ENCODE results near the gene KRT79. TPM values are rescaled to one million over a fixed set of nuclear protein-coding genes. Genes with fewer than 3 reads are reported as not detected.

Gene KRT79
- total and polyA plus RNA-seq, 9 of the 15 experiments (the other 6 are each of a cell fraction or from before 2014, with no cell fraction given) = 0.03 to 2.3 (median 0.23) TPM; not detected in 2

DNA sequence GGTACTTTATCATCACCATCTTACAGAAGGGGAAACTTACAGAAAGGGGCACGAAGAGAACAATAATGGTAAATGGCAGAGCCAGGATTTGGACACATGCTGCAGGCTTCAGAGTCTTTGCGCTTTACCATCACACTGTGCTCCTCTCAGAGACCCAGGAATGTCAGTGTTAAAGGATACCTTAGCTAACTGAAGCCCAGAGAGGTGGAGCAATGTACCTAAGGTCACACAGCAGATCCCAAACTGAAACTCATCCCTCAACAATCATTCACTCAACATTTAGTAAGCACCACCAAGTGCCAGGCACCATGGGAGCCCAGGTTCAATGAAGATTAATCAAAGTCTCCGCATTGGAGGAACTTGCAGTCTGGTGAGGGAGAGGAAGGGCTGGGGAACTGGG, 22.7 kb upstream of the KRT79 start:
- in situ Hi-C loops (cut with MboI) = no loop called here
- no peak overlapping the region for H3K4me2 ChIP-seq (ENCODE audit: insufficient read depth, low read length)
- H3K27me3 ChIP-seq (ENCODE audit: control insufficient read depth in 2 of 2, insufficient read depth in 2 of 2, low read length in 2 of 2) = peaks cover 0 to 34% of the 10 kb centered on the region in 2 experiments; a peak in 3 of 5 replicates
- TF ChIP-seq BCOR (IDR thresholded peaks at IDR 0.05) (peak; percentile 72), FOXO4 (CRISPR knock-in tag; IDR thresholded peaks at IDR 0.05) (no peak), NR3C1 (CRISPR knock-in tag; IDR thresholded peaks at IDR 0.05) (no peak), RBM25 (IDR thresholded peaks at IDR 0.05; ENCODE audit: low read depth, low read length, severe bottlenecking) (peak; percentile 75), GTF2E2 (tag; IDR thresholded peaks at IDR 0.05) (no peak), KDM1A (IDR thresholded peaks at IDR 0.05) (0 out of 4 replicates have a peak, but pooled peaks of 1 of the 2 experiments have one; percentile 15), MITF (IDR thresholded peaks at IDR 0.05) (no peak), NCOA1 (IDR thresholded peaks at IDR 0.05; ENCODE audit: low read depth) (no peak), NFRKB (IDR thresholded peaks at IDR 0.05; ENCODE audit: low read depth) (no peak), NFE2L1 (tag; IDR thresholded peaks at IDR 0.05; ENCODE audit: borderline replicate concordance, low read depth) (no peak), ZFP36 (IDR thresholded peaks at IDR 0.05; ENCODE audit: low read depth, low read length, partially characterized antibody) (peak; percentile 78)
- TF ChIP-seq, protein P1, sequence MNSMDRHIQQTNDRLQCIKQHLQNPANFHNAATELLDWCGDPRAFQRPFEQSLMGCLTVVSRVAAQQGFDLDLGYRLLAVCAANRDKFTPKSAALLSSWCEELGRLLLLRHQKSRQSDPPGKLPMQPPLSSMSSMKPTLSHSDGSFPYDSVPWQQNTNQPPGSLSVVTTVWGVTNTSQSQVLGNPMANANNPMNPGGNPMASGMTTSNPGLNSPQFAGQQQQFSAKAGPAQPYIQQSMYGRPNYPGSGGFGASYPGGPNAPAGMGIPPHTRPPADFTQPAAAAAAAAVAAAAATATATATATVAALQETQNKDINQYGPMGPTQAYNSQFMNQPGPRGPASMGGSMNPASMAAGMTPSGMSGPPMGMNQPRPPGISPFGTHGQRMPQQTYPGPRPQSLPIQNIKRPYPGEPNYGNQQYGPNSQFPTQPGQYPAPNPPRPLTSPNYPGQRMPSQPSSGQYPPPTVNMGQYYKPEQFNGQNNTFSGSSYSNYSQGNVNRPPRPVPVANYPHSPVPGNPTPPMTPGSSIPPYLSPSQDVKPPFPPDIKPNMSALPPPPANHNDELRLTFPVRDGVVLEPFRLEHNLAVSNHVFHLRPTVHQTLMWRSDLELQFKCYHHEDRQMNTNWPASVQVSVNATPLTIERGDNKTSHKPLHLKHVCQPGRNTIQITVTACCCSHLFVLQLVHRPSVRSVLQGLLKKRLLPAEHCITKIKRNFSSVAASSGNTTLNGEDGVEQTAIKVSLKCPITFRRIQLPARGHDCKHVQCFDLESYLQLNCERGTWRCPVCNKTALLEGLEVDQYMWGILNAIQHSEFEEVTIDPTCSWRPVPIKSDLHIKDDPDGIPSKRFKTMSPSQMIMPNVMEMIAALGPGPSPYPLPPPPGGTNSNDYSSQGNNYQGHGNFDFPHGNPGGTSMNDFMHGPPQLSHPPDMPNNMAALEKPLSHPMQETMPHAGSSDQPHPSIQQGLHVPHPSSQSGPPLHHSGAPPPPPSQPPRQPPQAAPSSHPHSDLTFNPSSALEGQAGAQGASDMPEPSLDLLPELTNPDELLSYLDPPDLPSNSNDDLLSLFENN (IDR thresholded peaks at IDR 0.05; ENCODE audit: low read depth in 2 of 2, low read length in 2 of 2) = no peak
- H4K20me1 ChIP-seq (replicated peaks; ENCODE audit: control insufficient read depth, insufficient read depth, low read length) = peaks cover 2% of the 10 kb centered on the region; the same call in 1 of the 2 replicates
- H3K79me2 ChIP-seq (ENCODE audit: control insufficient read depth, insufficient read depth, low read length) = no peaks in the 10 kb centered on the region
- no peak overlapping the region for H3K27ac ChIP-seq (ENCODE audit: extremely low read depth, low read depth, low read length)
- intact Hi-C loops (cut with micrococcal nuclease) = no loop called here
- no peak overlapping the region for H2AFZ ChIP-seq (ENCODE audit: low read depth, low read length)
- no peaks in the 10 kb centered on the region for H3K9me1 ChIP-seq (ENCODE audit: control insufficient read depth, insufficient read depth, low read length)
- peak; percentile 73 for FAIRE-seq
- H3K9me3 ChIP-seq (replicated peaks; ENCODE audit: control insufficient read depth, insufficient read depth, low read depth, low read length) = no peaks in the 10 kb centered on the region
- ChIA-PET POLR2A (interaction anchor here (0.9 kb wide), 1 partner anchor 165 kb away, joined by 3 read pairs; no protein-coding TSS in a partner anchor), CTCF (ENCODE audit: low intra/inter-chr PET ratio) (no interaction called here)
- no peak for ATAC-seq
- WGBS (ENCODE audit: insufficient coverage, low coverage, missing lambda C conversion rate) = 10% methylated on average over 3 of the region's 3 CpGs
- H3K9ac ChIP-seq (ENCODE audit: insufficient read depth in 1 of 2, low read depth in 2 of 2, low read length in 2 of 2) = no peak overlapping the region
- no peak overlapping the region for H3K4me3 ChIP-seq
- no peaks in the 10 kb centered on the region for H3K36me3 ChIP-seq (ENCODE audit: control insufficient read depth, insufficient read depth, low read length)
- no peaks in the 10 kb centered on the region for H3K4me1 ChIP-seq (replicated peaks in 1 of 2; ENCODE audit: control insufficient read depth in 2 of 2, insufficient read depth in 2 of 2, low read length in 2 of 2)
- no TSS peak for BruUV-seq (replicated peaks)
- no peak for DNase-seq (ENCODE audit: extremely low read depth in 1 of 4, low spot score in 3 of 4)

Measured in K562 (cell line).